Large intestine (tissue), 3 donors: ENCODE data around the gene KCNK18. TPM values are rescaled to one million over a fixed set of nuclear protein-coding genes. Genes with fewer than 3 reads are reported as not detected.

ENCODE experiments used
- DNase-seq, 2 donors: peaks; one replicate each; pipeline versions ENCODE4 v3.0.0 to v3.0.0-alpha.2; 2013
- H3K27ac ChIP-seq: one replicate; pipeline ENCODE4 v1.5.1; 2013; ENCODE audit warnings: low read length
- H3K27me3 ChIP-seq: 2 replicates; pipeline ENCODE4 v1.6.1; 2013; ENCODE audit warnings: low read length; ENCODE audit not compliant: control insufficient read depth, insufficient read depth
- H3K36me3 ChIP-seq: 2 replicates; pipeline ENCODE4 v1.6.1; 2013; ENCODE audit warnings: low read length; ENCODE audit not compliant: control insufficient read depth, insufficient read depth
- H3K4me1 ChIP-seq: one replicate; pipeline ENCODE4 v1.6.1; 2013; ENCODE audit warnings: low read length; ENCODE audit not compliant: control insufficient read depth, insufficient read depth
- H3K4me3 ChIP-seq: one replicate; pipeline ENCODE4 v1.5.1; 2013; ENCODE audit warnings: low read length
- H3K9me3 ChIP-seq: one replicate; pipeline ENCODE4 v1.6.1; 2013; ENCODE audit warnings: mild to moderate bottlenecking, low read depth, low read length, moderate library complexity; ENCODE audit not compliant: control insufficient read depth
- WGBS: methylation state at CpG from one replicate; pipeline ENCODE4 v1.1.5; 2013; ENCODE audit warnings: low lambda C conversion rate; ENCODE audit not compliant: insufficient coverage; 5-methylcytosine and 5-hydroxymethylcytosine counted together
- polyA plus RNA-seq: library from polyadenylated mRNA; unstranded; fragments of 120-200 nt; gene quantifications from one replicate; pipeline ENCODE4 v1.2.1, GENCODE V29; 2013

Gene KCNK18
- polyA plus RNA-seq, 1 donor = not detected

DNA sequence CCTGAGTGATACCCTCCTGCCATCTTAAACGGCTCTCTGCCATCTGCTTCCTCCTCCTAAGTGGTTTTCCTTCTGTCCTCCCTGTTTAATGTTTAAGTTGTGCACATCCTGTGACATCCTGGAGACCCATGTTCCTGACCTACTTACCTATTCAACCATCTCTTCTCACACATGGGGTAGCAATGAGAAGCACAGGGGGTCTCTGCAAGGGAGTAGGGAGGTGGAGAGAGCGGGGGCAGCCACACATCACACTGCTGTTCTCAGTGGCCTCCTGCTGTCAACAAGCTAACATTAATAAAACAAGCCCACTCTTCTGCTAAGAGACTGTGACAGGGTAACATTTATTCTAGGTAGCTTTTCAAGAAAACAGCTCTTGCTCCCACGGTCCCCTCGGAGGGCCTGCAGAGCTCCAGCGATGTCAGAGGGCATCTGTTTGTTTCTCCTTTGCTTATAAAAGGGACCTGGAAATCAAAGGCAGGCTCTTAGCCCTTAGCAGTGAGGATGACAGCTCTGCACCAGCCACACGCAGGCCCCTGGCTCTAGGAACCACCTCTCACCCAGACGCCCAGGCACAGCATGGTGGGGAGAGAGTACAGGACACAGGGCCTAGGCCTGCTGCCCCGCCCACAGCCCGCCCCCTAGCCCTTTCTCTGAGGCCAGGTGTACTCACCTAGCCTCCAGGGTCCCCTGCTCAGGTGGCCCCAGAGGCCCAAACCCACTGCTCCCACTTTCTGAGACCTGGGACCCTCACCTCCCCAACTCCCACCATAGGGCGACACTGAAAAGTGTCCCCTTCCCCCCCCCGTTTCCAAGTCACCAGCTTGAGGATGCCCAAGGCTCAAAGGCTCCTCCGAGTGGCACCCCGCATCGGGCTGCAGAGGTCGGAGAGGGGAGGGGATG is 42.7 kb downstream of the KCNK18 start:
- H3K9me3 ChIP-seq = no peaks in the 10 kb centered on the region
- no peak for DNase-seq
- no peaks in the 10 kb centered on the region for H3K36me3 ChIP-seq
- H3K4me3 ChIP-seq = no peak overlapping the region
- no peaks in the 10 kb centered on the region for H3K4me1 ChIP-seq
- H3K27ac ChIP-seq = no peak overlapping the region
- no CpG with 5 or more reads among the region's 15 CpGs for WGBS
- peaks cover 81% of the 10 kb centered on the region for H3K27me3 ChIP-seq

DNA sequence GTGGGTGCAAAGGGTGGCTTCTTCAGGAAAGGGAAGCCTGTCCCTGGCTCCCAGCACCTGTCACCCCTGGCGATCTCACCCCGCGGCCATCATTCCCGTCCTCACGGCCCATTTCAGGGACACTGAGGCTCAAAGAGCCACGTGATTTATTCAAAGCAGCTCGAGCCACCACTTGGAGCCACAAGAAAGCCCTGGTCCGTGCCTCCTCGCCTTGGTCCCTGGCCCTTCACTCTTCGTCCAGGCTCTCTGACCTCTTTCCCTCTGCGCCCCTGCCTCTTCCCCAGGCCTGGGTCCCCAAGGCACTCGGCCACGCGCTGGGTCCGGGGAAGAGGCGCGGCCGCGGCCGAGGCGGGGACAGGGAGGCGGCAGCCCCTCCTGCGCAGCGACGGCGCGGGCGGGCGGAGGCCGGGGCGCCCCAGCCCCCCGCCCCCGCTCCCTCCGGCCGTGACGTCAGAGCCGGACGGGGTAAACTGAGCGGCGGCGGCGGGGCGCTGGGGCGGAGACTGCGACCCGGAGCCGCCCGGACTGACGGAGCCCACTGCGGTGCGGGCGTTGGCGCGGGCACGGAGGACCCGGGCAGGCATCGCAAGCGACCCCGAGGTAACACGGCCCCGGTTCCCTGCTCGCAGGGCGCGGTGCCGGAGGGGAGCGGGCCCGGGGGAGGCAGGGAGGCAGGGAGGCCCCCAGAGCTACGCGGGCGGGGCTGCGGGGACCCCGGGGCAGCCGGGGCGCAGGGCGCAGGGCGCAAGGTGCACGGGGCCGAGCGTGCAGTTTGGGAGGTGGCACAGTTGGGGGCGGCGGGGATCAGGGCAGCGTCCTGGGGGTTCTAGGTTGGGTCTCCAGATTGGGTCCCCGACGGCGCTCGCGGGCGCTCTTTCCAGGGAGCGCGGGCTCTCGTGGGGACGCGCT is 43.6 kb downstream of the KCNK18 start, which contains the start of gene SLC18A2:
Gene SLC18A2 (plus strand): TSS at position 494 of the 909 bp plus-strand sequence. CDS start 580 bp downstream, outside the sequence.
- no CpG with 5 or more reads among the region's 93 CpGs for WGBS
- Histone ChIP-seq H3K4me1 (no peaks in the 10 kb centered on the region), H3K36me3 (no peaks in the 10 kb centered on the region), H3K27ac (no peak within 1 kb of the TSS), H3K4me3 (no peak within 1 kb of the TSS), H3K9me3 (no peaks in the 10 kb centered on the region), H3K27me3 (peaks cover 74% of the 10 kb centered on the region)
- no peak for DNase-seq

DNA sequence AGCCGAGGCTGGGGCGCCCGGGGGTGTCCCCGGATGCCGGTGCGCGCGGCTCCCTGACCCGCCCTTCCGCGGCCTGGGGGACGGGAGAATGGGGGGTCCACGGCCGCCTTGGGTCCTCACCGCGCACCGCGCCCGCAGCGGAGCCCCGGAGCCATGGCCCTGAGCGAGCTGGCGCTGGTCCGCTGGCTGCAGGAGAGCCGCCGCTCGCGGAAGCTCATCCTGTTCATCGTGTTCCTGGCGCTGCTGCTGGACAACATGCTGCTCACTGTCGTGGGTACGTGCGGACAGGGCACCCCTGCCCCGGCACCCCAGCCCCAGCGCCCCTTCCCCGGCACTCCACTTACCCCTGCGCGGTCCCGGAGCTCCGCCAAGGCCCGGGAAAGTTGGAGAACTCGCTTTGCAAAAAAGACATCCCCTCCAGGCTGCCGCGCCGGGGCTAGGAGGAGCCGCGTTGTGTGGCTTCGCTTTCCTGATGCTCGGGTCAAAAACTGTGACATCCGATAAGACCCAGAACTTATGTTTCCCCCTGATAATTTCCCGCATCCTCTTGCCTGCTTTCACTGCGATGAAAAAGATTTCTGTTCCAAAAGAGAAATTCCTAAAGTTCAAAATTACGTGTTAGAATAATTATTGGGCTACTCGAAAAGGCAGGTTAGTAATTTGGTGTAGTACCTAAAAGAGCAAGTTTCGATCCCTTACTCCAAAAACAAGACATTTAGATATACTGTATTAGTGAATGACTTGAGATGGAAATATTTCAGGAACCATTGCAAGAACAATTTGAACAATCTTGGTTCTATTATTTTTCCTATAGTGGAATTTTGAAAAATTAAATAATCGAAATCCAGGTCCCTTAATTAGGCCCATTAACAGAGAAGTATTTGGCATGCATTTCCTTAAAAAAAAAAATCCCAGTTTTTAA is 44.5 kb downstream of the KCNK18 start:
- H3K4me1 ChIP-seq = no peaks in the 10 kb centered on the region
- peak in 1 of 2 donors; percentile 19 for DNase-seq
- no peaks in the 10 kb centered on the region for H3K36me3 ChIP-seq
- H3K27me3 ChIP-seq = peaks cover 65% of the 10 kb centered on the region
- no peaks in the 10 kb centered on the region for H3K9me3 ChIP-seq
- no peak overlapping the region for H3K27ac ChIP-seq
- H3K4me3 ChIP-seq = no peak overlapping the region
- 41% methylated on average over 3 of the region's 56 CpGs for WGBS

DNA sequence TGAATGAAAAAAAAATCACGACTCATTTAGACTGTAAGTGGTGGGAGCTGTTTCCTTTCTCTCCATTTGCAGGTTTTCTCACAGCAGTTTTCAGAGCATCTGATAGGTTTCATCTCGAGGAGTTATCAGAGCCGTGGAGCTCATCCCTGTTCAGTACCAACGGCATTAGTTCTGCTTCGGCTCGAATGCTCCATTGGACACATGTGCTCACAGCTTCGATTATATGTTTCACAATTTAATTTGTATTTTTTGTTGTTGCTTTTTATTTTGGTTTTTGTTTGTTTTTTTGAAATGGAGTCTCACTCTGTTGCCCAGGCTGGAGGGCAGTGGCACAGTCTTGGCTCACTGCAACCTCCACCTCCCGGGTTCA is 45.2 kb downstream of the KCNK18 start:
- Histone ChIP-seq H3K4me3 (no peak overlapping the region), H3K27me3 (peaks cover 60% of the 10 kb centered on the region), H3K9me3 (no peaks in the 10 kb centered on the region), H3K27ac (no peak overlapping the region), H3K4me1 (no peaks in the 10 kb centered on the region), H3K36me3 (no peaks in the 10 kb centered on the region)
- DNase-seq = no peak
- WGBS = 70% methylated on average over 2 of the region's 8 CpGs

DNA sequence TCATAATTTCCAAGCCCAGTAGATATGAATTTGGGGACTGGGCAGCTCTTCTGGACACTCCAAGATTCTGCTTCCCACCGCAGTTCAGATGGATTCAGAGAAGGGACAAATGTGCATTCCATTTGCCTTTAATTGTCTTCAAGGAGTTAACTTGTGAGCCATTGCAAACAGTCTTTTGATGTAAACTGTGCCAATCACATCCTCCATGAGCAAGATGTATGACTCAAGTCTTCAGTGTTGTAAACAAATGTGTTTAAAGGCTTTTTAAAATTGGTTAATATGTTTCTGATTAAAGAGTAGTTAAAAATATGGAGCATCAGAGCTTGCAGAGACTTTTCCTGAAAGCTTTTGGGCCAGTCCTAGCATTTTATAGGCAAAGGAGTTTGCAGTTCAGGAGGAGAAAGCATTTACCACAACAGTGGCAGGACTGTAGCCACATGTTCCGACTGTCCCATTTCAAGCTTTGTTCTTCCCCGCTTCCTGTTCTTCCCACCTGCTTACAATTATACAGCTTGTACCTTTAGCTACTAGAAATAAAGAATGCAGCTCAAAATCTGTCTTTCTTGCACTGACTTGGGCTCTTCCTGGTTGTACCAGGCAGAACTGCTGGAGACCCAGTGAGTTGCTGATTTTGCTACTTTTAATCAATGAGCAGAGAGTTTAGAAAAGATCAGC is 49.8 kb downstream of the KCNK18 start:
- Histone ChIP-seq H3K36me3 (no peaks in the 10 kb centered on the region), H3K9me3 (no peaks in the 10 kb centered on the region), H3K4me3 (no peak overlapping the region), H3K27me3 (peaks cover 54% of the 10 kb centered on the region), H3K4me1 (no peaks in the 10 kb centered on the region), H3K27ac (no peak overlapping the region)
- no CpG with 5 or more reads among the region's 3 CpGs for WGBS
- no peak for DNase-seq

DNA sequence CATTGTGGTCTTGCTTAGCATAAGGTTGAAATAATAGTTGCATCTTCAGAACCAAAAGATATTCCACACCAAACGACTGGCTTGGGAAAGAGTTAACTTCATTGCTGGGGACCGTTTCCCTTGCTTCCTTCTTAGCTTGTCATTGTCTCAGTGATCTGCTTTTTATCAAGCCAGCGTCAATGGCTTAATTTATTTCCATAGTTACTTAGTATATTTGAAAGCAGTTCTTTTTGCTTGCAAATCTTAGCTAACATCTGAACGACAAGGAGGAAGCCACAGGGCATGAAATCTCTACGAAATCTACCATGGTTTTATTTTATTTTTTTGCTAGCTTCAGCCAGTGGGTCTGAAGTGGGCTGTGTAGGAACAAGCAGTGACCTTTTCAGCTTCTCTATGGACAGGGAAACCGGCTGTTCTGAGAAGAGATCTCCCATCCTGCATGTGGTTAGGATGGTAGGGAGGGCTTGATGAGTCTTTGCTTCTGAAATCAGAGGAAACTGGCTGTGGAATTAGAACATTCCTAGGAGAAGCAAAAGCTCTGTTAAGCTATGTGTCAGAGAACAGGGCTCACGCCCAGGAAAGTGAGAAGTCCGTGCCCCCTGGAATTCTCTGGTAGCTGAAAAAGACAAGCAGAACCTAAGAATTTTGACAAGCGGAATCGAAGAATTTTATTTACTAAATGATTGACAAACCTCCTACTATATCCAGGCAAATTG is 51.6 kb downstream of the KCNK18 start:
- H3K9me3 ChIP-seq = no peaks in the 10 kb centered on the region
- no peaks in the 10 kb centered on the region for H3K36me3 ChIP-seq
- peaks cover 39% of the 10 kb centered on the region for H3K27me3 ChIP-seq
- 13% methylated on average over 3 of the region's 10 CpGs for WGBS
- no peaks in the 10 kb centered on the region for H3K4me1 ChIP-seq
- no peak overlapping the region for H3K4me3 ChIP-seq
- DNase-seq = no peak
- no peak overlapping the region for H3K27ac ChIP-seq

DNA sequence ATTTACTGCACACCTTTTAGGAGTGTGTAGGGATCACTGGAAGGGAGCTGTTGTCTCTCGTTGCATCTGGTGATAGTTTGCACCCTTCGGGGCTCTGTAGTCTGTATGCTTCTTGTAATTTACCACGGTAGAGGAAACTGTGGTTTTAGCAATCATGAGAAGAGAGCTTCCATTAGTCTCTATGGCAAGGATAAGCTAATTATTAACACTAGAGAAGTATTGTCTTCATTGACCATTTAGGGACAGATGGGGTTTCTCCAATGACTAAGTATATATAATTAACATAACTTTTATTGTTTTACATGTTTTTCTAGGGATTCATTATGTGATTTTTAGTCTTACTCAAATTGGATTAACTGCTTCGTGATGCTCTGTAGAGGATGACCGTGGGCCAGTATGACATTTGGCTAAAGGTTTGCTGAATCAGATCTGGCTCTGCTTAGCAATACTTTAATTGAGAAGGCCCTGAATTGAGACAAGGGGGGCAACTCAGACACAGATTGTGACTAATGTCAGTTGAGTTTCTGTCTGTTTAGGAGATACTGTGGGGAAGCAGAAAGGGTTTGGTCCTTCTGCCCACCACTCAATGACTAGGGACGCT is 52.3 kb downstream of the KCNK18 start:
- no peak for DNase-seq
- H3K4me1 ChIP-seq = no peaks in the 10 kb centered on the region
- no peaks in the 10 kb centered on the region for H3K9me3 ChIP-seq
- H3K27ac ChIP-seq = no peak overlapping the region
- H3K27me3 ChIP-seq = peaks cover 35% of the 10 kb centered on the region
- WGBS = 80% methylated on average over 1 of the region's 6 CpGs
- no peak overlapping the region for H3K4me3 ChIP-seq
- H3K36me3 ChIP-seq = no peaks in the 10 kb centered on the region

DNA sequence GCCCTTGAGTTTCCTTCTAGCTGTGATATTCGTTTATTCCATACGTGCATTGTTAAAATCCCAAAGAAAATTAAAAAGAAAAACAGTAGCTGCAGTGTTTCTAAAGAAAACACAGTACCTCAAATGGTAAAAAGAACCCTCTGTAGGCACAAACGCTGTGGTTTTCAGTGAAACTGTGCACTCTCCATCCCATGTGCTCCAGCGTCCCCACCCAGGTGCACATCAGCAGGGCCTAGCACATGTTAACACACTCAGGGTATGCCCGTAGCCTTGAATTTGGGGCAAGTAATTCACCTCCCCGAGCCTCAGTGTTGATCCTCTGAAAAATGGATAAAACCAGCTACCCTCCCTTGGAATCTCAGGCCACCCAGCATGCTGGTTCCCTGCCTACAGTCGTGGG is 53.1 kb downstream of the KCNK18 start:
- DNase-seq = no peak
- WGBS = 43% methylated on average over 2 of the region's 7 CpGs
- Histone ChIP-seq H3K9me3 (no peaks in the 10 kb centered on the region), H3K4me3 (no peak overlapping the region), H3K27ac (no peak overlapping the region), H3K36me3 (no peaks in the 10 kb centered on the region), H3K27me3 (peaks cover 30% of the 10 kb centered on the region), H3K4me1 (no peaks in the 10 kb centered on the region)

DNA sequence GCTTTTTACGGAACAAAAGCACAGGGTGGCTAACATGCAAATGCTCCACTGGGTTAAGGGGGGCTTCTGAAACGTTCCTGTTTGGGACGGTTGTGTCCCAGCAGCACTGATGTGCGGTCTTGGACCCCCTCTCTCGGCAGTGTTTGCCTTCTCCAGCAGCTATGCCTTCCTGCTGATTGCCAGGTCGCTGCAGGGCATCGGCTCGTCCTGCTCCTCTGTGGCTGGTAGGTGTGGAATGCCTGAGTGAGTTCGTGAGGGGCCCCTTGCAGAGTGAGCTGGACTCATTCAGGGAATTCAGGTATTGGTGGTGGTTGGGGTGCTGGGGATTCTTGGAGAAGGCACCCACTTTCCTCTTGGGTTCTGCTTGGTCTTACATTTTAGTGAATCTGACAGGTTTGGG is 56.6 kb downstream of the KCNK18 start:
- DNase-seq = no peak
- Histone ChIP-seq H3K4me1 (no peaks in the 10 kb centered on the region), H3K27ac (no peak overlapping the region), H3K4me3 (no peak overlapping the region), H3K27me3 (peaks cover 31% of the 10 kb centered on the region), H3K36me3 (no peaks in the 10 kb centered on the region), H3K9me3 (no peaks in the 10 kb centered on the region)
- WGBS = 60% methylated on average over 1 of the region's 9 CpGs
